Thoracic aorta (tissue), 2 donors: ENCODE results near the gene TRAF4. TPM values are rescaled to one million over a fixed set of nuclear protein-coding genes. Genes with fewer than 3 reads are reported as not detected.
A peak's percentile ranks its signal among the peaks of the same experiment; 100 is the strongest.

ENCODE experiments used
- ATAC-seq: fragments of 150-250 bp; one replicate; pipeline ENCODE4 v1.8.0; 2017; ENCODE audit warnings: low read depth; ENCODE audit not compliant: insufficient number of reproducible peaks, low FRiP score
- DNase-seq: peaks from one replicate; pipeline ENCODE4 v3.0.0-alpha.2; 2020; ENCODE audit warnings: low spot score
- H3K27ac ChIP-seq, 2 donors: fragments of 200-600 bp; sonication (generic); 1 replicate in 1 of 2; 2 replicates in 1 of 2; pipeline ENCODE4 v1.5.1; 2016; ENCODE audit warnings: mild to moderate bottlenecking in 2 of 2, moderate library complexity in 2 of 2
- H3K27me3 ChIP-seq: fragments of 200-600 bp; sonication (generic); replicated peaks from 2 replicates; pipeline ENCODE4 v1.6.0; 2016; ENCODE audit warnings: mild to moderate bottlenecking; ENCODE audit not compliant: insufficient read depth
- H3K36me3 ChIP-seq: fragments of 200-600 bp; sonication (generic); one replicate; pipeline ENCODE4 v1.5.1; 2016
- H3K4me1 ChIP-seq, 2 donors: fragments of 200-600 bp; sonication (generic); 1 replicate in 1 of 2; 2 replicates in 1 of 2; pipeline versions ENCODE4 v1.5.1 to v1.6.0; 2016; ENCODE audit warnings: low read depth in 2 of 2, mild to moderate bottlenecking in 1 of 2; ENCODE audit not compliant: control insufficient read depth in 1 of 2
- H3K4me3 ChIP-seq: fragments of 200-600 bp; sonication (generic); 2 replicates; pipeline ENCODE4 v1.5.1; 2016; ENCODE audit warnings: mild to moderate bottlenecking
- H3K9me3 ChIP-seq: fragments of 200-600 bp; sonication (generic); 2 replicates; pipeline ENCODE4 v1.5.1; 2016
- CTCF ChIP-seq: fragments of 200-600 bp; sonication (generic); IDR thresholded peaks from one replicate; pipeline ENCODE4 v1.5.1; 2019; ENCODE audit warnings: antibody characterized with exemption
- total RNA-seq, 2 donors: library from RNA; depleted of rRNA; stranded (reverse); fragments of >200 nt; gene quantifications; one replicate each; pipeline versions ENCODE4 v1.1.0 to v1.2.3, GENCODE V29; 2016

Gene TRAF4
- total RNA-seq = 10 to 100 TPM in 1 of 2 donors, 1 to 10 TPM in 1; 9.9 to 22.4 TPM

GRCh38 chr17:28743243-28744103, at the start of gene TRAF4:
TSS of gene TRAF4 (plus strand) at chr17:28744011. CDS start at chr17:28744113, 102 bp downstream.
- Histone ChIP-seq H3K4me3 (peak within 1 kb of the TSS; percentile 88), H3K27me3 (no peaks in the 10 kb centered on the region), H3K27ac (peak within 1 kb of the TSS; percentile 86 to 93), H3K36me3 (peaks cover 1% of the 10 kb centered on the region), H3K4me1 (peaks cover 23 to 47% of the 10 kb centered on the region in 2 donors), H3K9me3 (no peaks in the 10 kb centered on the region)
- DNase-seq = no peak
- ATAC-seq = peak; percentile 56
- TF ChIP-seq CTCF = no peak

- H3K27me3 ChIP-seq = no peaks in the 10 kb centered on the region
- no peak for ATAC-seq
- no peak overlapping the region for H3K4me3 ChIP-seq
- H3K27ac ChIP-seq = no peak overlapping the region
- DNase-seq = no peak
- H3K9me3 ChIP-seq = no peaks in the 10 kb centered on the region
- no peak for TF ChIP-seq CTCF
- peaks cover 92% of the 10 kb centered on the region for H3K36me3 ChIP-seq
- no peaks in the 10 kb centered on the region for H3K4me1 ChIP-seq
Measured at GRCh38 chr17:28698253-28698941, 45.4 kb upstream of the TRAF4 start.

- Histone ChIP-seq H3K27ac (no peak overlapping the region), H3K4me1 (no peaks in the 10 kb centered on the region), H3K4me3 (no peak overlapping the region), H3K9me3 (no peaks in the 10 kb centered on the region), H3K36me3 (peaks cover 75% of the 10 kb centered on the region), H3K27me3 (no peaks in the 10 kb centered on the region)
- DNase-seq (no peak), ATAC-seq (no peak)
- TF ChIP-seq CTCF = no peak
Measured at GRCh38 chr17:28700278-28700677, 43.5 kb upstream of the TRAF4 start.

GRCh38 chr17:28700830-28701492, 42.9 kb upstream of the TRAF4 start:
- Histone ChIP-seq H3K4me1 (no peaks in the 10 kb centered on the region), H3K9me3 (no peaks in the 10 kb centered on the region), H3K4me3 (no peak overlapping the region), H3K27ac (no peak overlapping the region), H3K27me3 (no peaks in the 10 kb centered on the region), H3K36me3 (peaks cover 68% of the 10 kb centered on the region)
- ATAC-seq (no peak), DNase-seq (no peak)
- no peak for TF ChIP-seq CTCF
